ENCODE measurements around the gene TNRC6A.
"Not testable (repeated sequence)": the region's sequence is repeated elsewhere in the genome, so short reads cannot be mapped to it uniquely, and the experiment has no call there.

The TNRC6A gene

DNA sequence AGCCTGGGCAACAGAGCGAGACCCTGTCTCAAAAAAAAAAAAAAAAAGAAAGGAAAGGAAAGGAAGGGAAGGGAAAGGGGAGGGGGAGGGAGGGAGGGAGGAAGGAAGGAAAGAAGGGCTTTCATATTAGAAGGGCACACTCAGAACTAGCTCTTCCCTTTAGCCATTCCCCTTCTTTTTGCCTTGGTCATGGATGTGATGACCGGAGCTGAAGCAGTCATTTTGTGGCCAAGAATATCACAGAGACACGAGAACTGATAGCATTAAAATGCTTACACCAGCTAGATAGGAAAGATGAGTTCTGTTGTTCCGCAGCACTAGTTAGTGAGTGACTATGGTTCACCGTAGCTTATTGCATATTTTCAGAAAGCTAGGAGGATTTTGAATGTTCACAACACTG, 32.8 kb upstream of the TNRC6A start:
- Histone ChIP-seq H3K27ac (ENCODE audit: low read depth, low read length) (no peak overlapping the region), H3K9me3 (ENCODE audit: control insufficient read depth, insufficient read depth, low read depth, low read length) (no peaks in the 10 kb centered on the region), H3K27me3 (ENCODE audit: control insufficient read depth, insufficient read depth, low read length) (no peaks in the 10 kb centered on the region), H3K9ac (ENCODE audit: low read length) (no peak overlapping the region), H3K36me3 (ENCODE audit: control insufficient read depth, insufficient read depth, low read length) (no peaks in the 10 kb centered on the region), H3K4me1 (ENCODE audit: control insufficient read depth, insufficient read depth, low read length) (peaks cover 8% of the 10 kb centered on the region; the same call in 1 of the 2 replicates), H3K4me3 (ENCODE audit: low read depth, low read length) (no peak overlapping the region)

- Histone ChIP-seq H3K27me3 (ENCODE audit: control insufficient read depth, insufficient read depth, low read length) (no peaks in the 10 kb centered on the region), H3K4me3 (ENCODE audit: low read depth, low read length) (no peak overlapping the region), H3K4me1 (ENCODE audit: control insufficient read depth, insufficient read depth, low read length) (peaks cover 10% of the 10 kb centered on the region; the same call in 1 of the 2 replicates)
Observed at GRCh38 chr16:24698308-24698707, 31.1 kb upstream of the TNRC6A start.

DNA sequence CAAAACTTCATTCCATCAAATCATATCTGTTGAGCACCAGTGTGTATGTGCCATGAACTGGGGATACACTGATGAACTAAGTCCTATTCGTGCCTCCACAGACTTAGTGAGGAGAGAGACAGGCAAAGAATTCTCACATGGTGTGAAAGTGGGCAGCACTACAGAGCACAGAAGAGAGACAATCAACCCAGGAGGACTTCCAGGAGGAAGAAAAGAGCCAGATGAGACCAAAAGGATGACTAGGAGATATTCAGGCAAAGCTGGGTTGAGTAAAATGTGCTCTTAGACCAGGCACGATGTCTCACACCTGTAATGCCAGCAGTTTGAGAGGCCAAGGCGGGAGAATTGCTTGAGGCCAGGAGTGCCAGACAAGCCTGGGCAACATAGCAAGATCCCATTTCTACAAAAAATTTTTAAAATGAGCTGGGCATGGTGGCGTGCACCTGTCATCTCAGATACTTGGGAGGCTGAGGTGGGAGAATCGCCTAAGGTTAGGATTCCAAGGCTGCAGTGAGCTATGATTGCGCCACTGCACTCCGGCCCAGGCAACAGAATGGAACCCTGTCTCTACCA, 30.2 kb upstream of the TNRC6A start:
- Histone ChIP-seq H3K36me3 (ENCODE audit: control insufficient read depth, insufficient read depth, low read length) (no peaks in the 10 kb centered on the region), H3K27me3 (ENCODE audit: control insufficient read depth, insufficient read depth, low read length) (no peaks in the 10 kb centered on the region), H3K9ac (ENCODE audit: low read length) (no peak overlapping the region), H3K4me3 (ENCODE audit: low read depth, low read length) (no peak overlapping the region), H3K9me3 (ENCODE audit: control insufficient read depth, insufficient read depth, low read depth, low read length) (no peaks in the 10 kb centered on the region), H3K4me1 (ENCODE audit: control insufficient read depth, insufficient read depth, low read length) (peaks cover 10% of the 10 kb centered on the region; the same call in 1 of the 2 replicates), H3K27ac (ENCODE audit: low read depth, low read length) (no peak overlapping the region)

More at GRCh38 chr16:24698308-24698707, 31.1 kb upstream of the TNRC6A start:
- no peak overlapping the region for H3K27ac ChIP-seq (ENCODE audit: low read depth, low read length)
- no peaks in the 10 kb centered on the region for H3K9me3 ChIP-seq (ENCODE audit: control insufficient read depth, insufficient read depth, low read depth, low read length)
- H3K9ac ChIP-seq (ENCODE audit: low read length): no peak overlapping the region
- H3K36me3 ChIP-seq (ENCODE audit: control insufficient read depth, insufficient read depth, low read length): no peaks in the 10 kb centered on the region

DNA sequence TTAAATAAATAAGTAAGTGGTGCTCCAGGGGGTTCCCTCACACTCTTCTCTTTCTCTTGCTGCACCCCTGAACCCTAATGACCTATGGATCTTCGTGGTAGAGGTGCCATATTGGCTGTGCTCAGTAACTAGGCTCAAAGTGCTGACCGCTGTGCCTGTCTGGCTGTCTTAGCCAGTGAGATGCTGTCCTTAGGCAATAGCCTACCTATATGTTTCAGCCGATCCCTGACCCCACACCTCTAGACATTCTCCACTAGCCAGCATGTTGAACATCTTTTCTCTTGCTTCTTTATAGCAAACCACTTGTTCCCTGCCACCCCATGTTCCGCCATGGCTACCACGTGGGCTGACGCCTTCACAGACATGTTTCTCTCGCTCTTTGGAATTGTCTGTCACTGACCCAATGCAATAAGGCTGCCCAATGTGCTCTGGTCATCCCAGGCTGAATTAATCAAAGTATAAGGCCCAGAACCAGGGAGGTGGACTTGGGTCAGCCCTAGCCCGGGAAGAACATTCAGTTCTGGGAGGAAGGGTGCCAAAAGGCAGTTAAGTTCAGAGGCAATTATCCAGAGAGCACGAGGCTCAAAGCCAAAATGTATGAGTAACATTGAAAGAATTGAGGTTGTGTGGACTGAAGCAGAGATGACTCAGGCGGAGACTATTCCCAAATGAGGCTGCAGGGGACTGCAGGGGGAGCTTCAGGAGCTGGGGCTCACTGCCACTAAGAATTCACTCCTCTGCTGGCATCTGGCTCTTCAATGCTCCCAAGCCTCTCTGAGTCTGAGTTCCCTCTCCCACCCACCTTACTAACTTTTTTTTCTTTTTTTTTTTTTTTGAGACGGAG, 28.7 kb upstream of the TNRC6A start:
- no peaks in the 10 kb centered on the region for H3K27me3 ChIP-seq (ENCODE audit: control insufficient read depth, insufficient read depth, low read length)
- peaks cover 10% of the 10 kb centered on the region; the same call in 1 of the 2 replicates for H3K4me1 ChIP-seq (ENCODE audit: control insufficient read depth, insufficient read depth, low read length)
- peak overlapping the region; percentile 21 for H3K9ac ChIP-seq (ENCODE audit: low read length)
- no peaks in the 10 kb centered on the region for H3K36me3 ChIP-seq (ENCODE audit: control insufficient read depth, insufficient read depth, low read length)
- no peak overlapping the region for H3K4me3 ChIP-seq (ENCODE audit: low read depth, low read length)
- no peaks in the 10 kb centered on the region for H3K9me3 ChIP-seq (ENCODE audit: control insufficient read depth, insufficient read depth, low read depth, low read length)
- H3K27ac ChIP-seq (ENCODE audit: low read depth, low read length): peak overlapping the region; percentile 55; the same call in 1 of the 2 replicates

GRCh38 chr16:24701521-24701951, 27.9 kb upstream of the TNRC6A start:
- Histone ChIP-seq H3K4me3 (ENCODE audit: low read depth, low read length) (no peak overlapping the region), H3K27ac (ENCODE audit: low read depth, low read length) (no peak overlapping the region), H3K9ac (ENCODE audit: low read length) (peak overlapping the region; percentile 48)

DNA sequence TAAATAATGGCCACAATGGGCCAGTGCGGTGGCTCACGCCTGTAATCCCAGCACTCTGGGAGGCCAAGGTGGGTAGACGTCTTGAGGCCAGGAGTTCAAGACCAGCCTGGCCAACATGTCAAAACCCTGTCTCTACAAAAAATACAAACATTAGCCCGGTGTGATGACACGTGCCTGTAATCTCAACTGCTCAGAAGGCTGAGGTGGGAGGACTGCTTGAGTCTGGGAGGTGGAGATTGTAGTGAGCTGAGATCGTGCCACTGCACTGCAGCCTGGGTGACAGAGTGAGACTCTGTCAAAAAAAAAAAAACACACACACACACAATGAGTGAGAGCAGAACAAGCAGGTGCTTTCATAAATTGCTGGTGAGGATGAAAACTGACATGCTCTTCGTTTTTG, 21.7 kb upstream of the TNRC6A start:
- not testable (repeated sequence) for H3K27me3 ChIP-seq (ENCODE audit: control insufficient read depth, insufficient read depth, low read length); H3K36me3 ChIP-seq (ENCODE audit: control insufficient read depth, insufficient read depth, low read length); H3K4me1 ChIP-seq (ENCODE audit: control insufficient read depth, insufficient read depth, low read length); H3K4me3 ChIP-seq (ENCODE audit: low read depth, low read length); H3K27ac ChIP-seq (ENCODE audit: low read depth, low read length); H3K9me3 ChIP-seq (ENCODE audit: control insufficient read depth, insufficient read depth, low read depth, low read length); H3K9ac ChIP-seq (ENCODE audit: low read length)

More at GRCh38 chr16:24701521-24701951, 27.9 kb upstream of the TNRC6A start:
- H3K36me3 ChIP-seq (ENCODE audit: control insufficient read depth, insufficient read depth, low read length): no peaks in the 10 kb centered on the region
- peaks cover 10% of the 10 kb centered on the region; the same call in 1 of the 2 replicates for H3K4me1 ChIP-seq (ENCODE audit: control insufficient read depth, insufficient read depth, low read length)
- no peaks in the 10 kb centered on the region for H3K9me3 ChIP-seq (ENCODE audit: control insufficient read depth, insufficient read depth, low read depth, low read length)
- H3K27me3 ChIP-seq (ENCODE audit: control insufficient read depth, insufficient read depth, low read length): no peaks in the 10 kb centered on the region

- Histone ChIP-seq H3K9ac (ENCODE audit: low read length) (no peak overlapping the region), H3K27ac (ENCODE audit: low read depth, low read length) (no peak overlapping the region), H3K9me3 (ENCODE audit: control insufficient read depth, insufficient read depth, low read depth, low read length) (peaks cover 9% of the 10 kb centered on the region), H3K27me3 (ENCODE audit: control insufficient read depth, insufficient read depth, low read length) (no peaks in the 10 kb centered on the region), H3K4me1 (ENCODE audit: control insufficient read depth, insufficient read depth, low read length) (no peaks in the 10 kb centered on the region), H3K4me3 (ENCODE audit: low read depth, low read length) (no peak overlapping the region), H3K36me3 (ENCODE audit: control insufficient read depth, insufficient read depth, low read length) (no peaks in the 10 kb centered on the region)
Observed at GRCh38 chr16:24713379-24713778, 16.1 kb upstream of the TNRC6A start.

GRCh38 chr16:24717411-24717810, 12.0 kb upstream of the TNRC6A start:
- Histone ChIP-seq H3K36me3 (ENCODE audit: control insufficient read depth, insufficient read depth, low read length) (no peaks in the 10 kb centered on the region), H3K4me1 (ENCODE audit: control insufficient read depth, insufficient read depth, low read length) (no peaks in the 10 kb centered on the region), H3K4me3 (ENCODE audit: low read depth, low read length) (no peak overlapping the region), H3K27me3 (ENCODE audit: control insufficient read depth, insufficient read depth, low read length) (no peaks in the 10 kb centered on the region), H3K9me3 (ENCODE audit: control insufficient read depth, insufficient read depth, low read depth, low read length) (peaks cover 9% of the 10 kb centered on the region), H3K27ac (ENCODE audit: low read depth, low read length) (no peak overlapping the region), H3K9ac (ENCODE audit: low read length) (no peak overlapping the region)

DNA sequence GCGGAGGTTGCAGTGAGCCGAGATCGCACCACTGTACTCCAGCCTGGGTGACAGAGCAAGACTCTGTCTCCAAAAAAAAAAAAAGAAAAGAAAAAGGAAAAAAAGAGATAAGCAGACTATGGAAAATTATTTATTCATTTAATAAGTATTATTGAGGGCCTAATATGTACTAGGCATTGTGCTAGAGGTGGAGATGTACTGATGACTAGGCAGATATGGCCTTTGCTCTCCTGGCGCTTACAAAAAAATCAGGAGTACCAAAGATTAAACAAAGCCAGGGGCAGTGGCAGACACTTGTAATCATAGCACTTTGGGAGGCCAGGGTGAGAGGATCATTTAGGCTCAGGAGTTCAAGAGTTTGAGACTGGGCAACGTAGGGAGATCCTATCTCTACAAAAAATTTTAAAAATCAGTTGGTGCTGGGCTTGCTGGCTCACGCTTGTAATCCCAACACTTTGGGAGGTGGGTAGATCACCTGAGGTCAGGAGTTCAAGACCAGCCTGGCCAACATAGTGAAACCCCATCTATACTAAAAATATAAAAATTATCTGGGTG, 10.4 kb upstream of the TNRC6A start:
- Histone ChIP-seq H3K27ac (ENCODE audit: low read depth, low read length) (no peak overlapping the region), H3K27me3 (ENCODE audit: control insufficient read depth, insufficient read depth, low read length) (no peaks in the 10 kb centered on the region), H3K9ac (ENCODE audit: low read length) (no peak overlapping the region), H3K36me3 (ENCODE audit: control insufficient read depth, insufficient read depth, low read length) (no peaks in the 10 kb centered on the region), H3K4me3 (ENCODE audit: low read depth, low read length) (no peak overlapping the region), H3K9me3 (ENCODE audit: control insufficient read depth, insufficient read depth, low read depth, low read length) (0 out of 2 replicates have a peak, but pooled peaks cover under 1% of the 10 kb centered on the region), H3K4me1 (ENCODE audit: control insufficient read depth, insufficient read depth, low read length) (no peaks in the 10 kb centered on the region)

DNA sequence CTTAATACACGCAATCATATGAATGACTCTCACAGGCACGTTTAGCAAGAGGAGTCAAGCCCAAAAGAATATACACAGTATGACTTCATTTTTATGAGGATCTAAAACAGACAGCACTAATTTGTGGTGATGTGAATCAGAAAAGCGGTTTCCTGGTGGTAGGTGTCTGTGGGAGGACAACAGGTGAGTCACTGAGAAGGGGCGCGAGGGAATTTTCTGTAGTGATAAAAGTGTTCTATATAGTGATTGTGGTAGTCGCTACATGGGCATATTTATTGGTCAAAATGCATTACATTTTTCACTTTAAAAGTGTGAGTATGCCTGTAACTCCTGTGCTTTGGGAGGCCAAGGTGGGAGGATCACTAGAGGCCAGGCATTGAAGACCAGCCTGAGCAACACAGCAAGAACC, 7.6 kb upstream of the TNRC6A start:
- no peaks in the 10 kb centered on the region for H3K9me3 ChIP-seq (ENCODE audit: control insufficient read depth, insufficient read depth, low read depth, low read length)
- no peaks in the 10 kb centered on the region for H3K4me1 ChIP-seq (ENCODE audit: control insufficient read depth, insufficient read depth, low read length)
- no peak overlapping the region for H3K9ac ChIP-seq (ENCODE audit: low read length)
- H3K36me3 ChIP-seq (ENCODE audit: control insufficient read depth, insufficient read depth, low read length): no peaks in the 10 kb centered on the region
- H3K4me3 ChIP-seq (ENCODE audit: low read depth, low read length): no peak overlapping the region
- no peak overlapping the region for H3K27ac ChIP-seq (ENCODE audit: low read depth, low read length)
- H3K27me3 ChIP-seq (ENCODE audit: control insufficient read depth, insufficient read depth, low read length): no peaks in the 10 kb centered on the region

DNA sequence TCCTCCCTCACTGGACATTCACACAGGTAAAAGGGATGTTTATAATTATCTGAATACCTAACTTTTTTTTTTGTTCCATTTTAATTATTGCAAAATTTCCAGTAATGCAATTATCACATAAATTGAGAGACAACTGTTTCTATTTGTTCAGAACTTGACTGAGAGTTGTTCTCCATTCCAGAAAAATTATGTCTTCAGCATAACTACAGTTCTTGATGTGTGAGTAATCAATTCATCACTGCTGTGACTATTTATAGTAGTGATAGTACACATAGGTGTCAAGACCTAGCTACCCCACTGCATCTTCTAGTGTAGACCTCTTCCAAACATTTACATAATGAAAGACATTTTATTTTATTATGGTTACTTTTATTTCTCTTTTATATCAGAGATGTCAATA, 5.8 kb upstream of the TNRC6A start:
- H3K4me3 ChIP-seq (ENCODE audit: low read depth, low read length): no peak overlapping the region
- H3K27ac ChIP-seq (ENCODE audit: low read depth, low read length): no peak overlapping the region
- H3K4me1 ChIP-seq (ENCODE audit: control insufficient read depth, insufficient read depth, low read length): peaks cover 3% of the 10 kb centered on the region
- no peaks in the 10 kb centered on the region for H3K9me3 ChIP-seq (ENCODE audit: control insufficient read depth, insufficient read depth, low read depth, low read length)
- H3K36me3 ChIP-seq (ENCODE audit: control insufficient read depth, insufficient read depth, low read length): no peaks in the 10 kb centered on the region
- no peaks in the 10 kb centered on the region for H3K27me3 ChIP-seq (ENCODE audit: control insufficient read depth, insufficient read depth, low read length)
- H3K9ac ChIP-seq (ENCODE audit: low read length): no peak overlapping the region
